OCI-LY7 (cell line): ENCODE results near the gene ZBTB16. TPM values are rescaled to one million over a fixed set of nuclear protein-coding genes. Genes with fewer than 3 reads are reported as not detected.

Experiments
- BruUV-seq: library from RNA; stranded (reverse); fragments of 400-500 nt; replicated peaks from 2 replicates; lab custom pipeline; 2021; lab: Mats Ljungman, UMichigan
- CTCF ChIA-PET: fragments of 300-600 bp; sonication (Branson Sonifier 250); formaldehyde crosslinking; loops from one replicate; lab custom pipeline; 2022; ENCODE audit warnings: antibody characterized with exemption; ENCODE audit not compliant: unreplicated experiment; lab: Charles Lee
- POLR2A ChIA-PET: fragments of 300-600 bp; sonication (Branson Sonifier 250); formaldehyde crosslinking; loops from one replicate; lab custom pipeline; 2022; ENCODE audit warnings: antibody characterized with exemption; lab: Charles Lee
- DNase-seq: peaks from one replicate; pipeline ENCODE4 v3.0.0-alpha.2; 2015; ENCODE audit warnings: low spot score
- H2AFZ ChIP-seq: fragments of 200-600 bp; sonication (generic), shearing (Covaris generic); 2 replicates; pipeline ENCODE4 v1.6.1; 2014; ENCODE audit warnings: mild to moderate bottlenecking, antibody characterized with exemption, low read length, moderate library complexity
- H3K27ac ChIP-seq: fragments of 200-600 bp; sonication (generic); 2 replicates; pipeline ENCODE4 v1.5.1; 2014; ENCODE audit warnings: mixed run types, low read depth, mild to moderate bottlenecking, moderate library complexity, low read length, inconsistent platforms; ENCODE audit not compliant: poor library complexity, severe bottlenecking
- H3K36me3 ChIP-seq: fragments of 200-600 bp; sonication (generic); 2 replicates; pipeline ENCODE4 v1.6.1; 2014; ENCODE audit warnings: mild to moderate bottlenecking, antibody characterized with exemption, low read length, moderate library complexity, mixed read lengths; ENCODE audit not compliant: insufficient read depth
- H3K4me1 ChIP-seq: fragments of 200-600 bp; sonication (generic); 2 replicates; pipeline ENCODE4 v1.5.1; 2014; ENCODE audit warnings: mild to moderate bottlenecking, low read length; ENCODE audit not compliant: insufficient read depth, poor library complexity, severe bottlenecking
- H3K4me2 ChIP-seq: fragments of 200-600 bp; sonication (generic); 2 replicates; pipeline ENCODE4 v1.6.1; 2014; ENCODE audit warnings: mild to moderate bottlenecking, low read length
- H3K4me3 ChIP-seq: fragments of 200-600 bp; sonication (generic); 2 replicates; pipeline ENCODE4 v1.5.1; 2014; ENCODE audit warnings: mild to moderate bottlenecking, low read depth, low read length; ENCODE audit not compliant: poor library complexity, severe bottlenecking
- H3K79me2 ChIP-seq: fragments of 200-600 bp; sonication (generic); 2 replicates; pipeline ENCODE4 v1.6.1; 2016; ENCODE audit warnings: low read depth, mild to moderate bottlenecking, low read length, moderate library complexity, mixed read lengths; ENCODE audit not compliant: insufficient read depth
- H3K9me2 ChIP-seq: fragments of 200-600 bp; sonication (generic); 2 replicates; pipeline ENCODE4 v1.6.1; 2016; ENCODE audit warnings: mild to moderate bottlenecking, low read length, mixed read lengths; ENCODE audit not compliant: insufficient read depth
- H3K9me3 ChIP-seq: fragments of 200-600 bp; sonication (generic); 2 replicates; pipeline ENCODE4 v1.6.1; 2014; ENCODE audit warnings: mild to moderate bottlenecking, mixed run types, low read length, mixed read lengths
- H4K20me1 ChIP-seq: fragments of 200-600 bp; sonication (generic); 2 replicates; pipeline ENCODE4 v1.6.1; 2014; ENCODE audit warnings: mild to moderate bottlenecking, antibody characterized with exemption, low read length, moderate library complexity, mixed read lengths; ENCODE audit not compliant: insufficient read depth
- CTCF ChIP-seq: fragments of 200-600 bp; sonication (generic); conservative IDR thresholded peaks from 2 replicates; pipeline ENCODE4 v1.5.1; 2014; ENCODE audit warnings: mild to moderate bottlenecking, antibody characterized with exemption, low read length, moderate library complexity, mixed read lengths
- EZH2phosphoT487 ChIP-seq: fragments of 200-600 bp; sonication (generic); IDR thresholded peaks from 2 replicates; pipeline ENCODE4 v1.6.1; 2018; ENCODE audit warnings: low read depth, borderline replicate concordance, mild to moderate bottlenecking, mixed run types, antibody characterized with exemption, low read length, moderate library complexity, mixed read lengths
- intact Hi-C: fragments of 100-400 bp; cut with micrococcal nuclease; formaldehyde crosslinking; loops from one replicate; pipeline ENCODE4 v1.10.0; 2022; ENCODE audit not compliant: unreplicated experiment
- total RNA-seq, 2 experiments: library from RNA; depleted of rRNA in 1 of 2; stranded (reverse); fragments of >200 nt in 1 of 2; shearing (Covaris generic) in 1 of 2; gene quantifications; 2 replicates each; pipeline ENCODE4 v1.2.3, GENCODE V29; 2014 to 2022

The ZBTB16 gene
- total RNA-seq, 2 experiments from 2014 or later, result not detected

GRCh38 chr11:114109206-114110090 lies 49.9 kb downstream of the ZBTB16 start:
- H3K4me1 ChIP-seq, result no peaks in the 10 kb centered on the region

GRCh38 chr11:114110123-114110522 lies 50.6 kb downstream of the ZBTB16 start:
- ChIA-PET POLR2A (interaction anchor here (0.5 kb wide), 1 partner anchor 1820 kb away, joined by 3 read pairs; no protein-coding TSS in a partner anchor), CTCF (no interaction called here)
- Histone ChIP-seq H2AFZ (no peak overlapping the region), H3K4me1 (no peaks in the 10 kb centered on the region), H4K20me1 (no peaks in the 10 kb centered on the region), H3K36me3 (no peaks in the 10 kb centered on the region), H3K27ac (no peak overlapping the region), H3K4me2 (no peak overlapping the region), H3K4me3 (no peak overlapping the region), H3K9me2 (no peaks in the 10 kb centered on the region), H3K79me2 (no peaks in the 10 kb centered on the region), H3K9me3 (no peaks in the 10 kb centered on the region)
- no peak for DNase-seq
- no peak for TF ChIP-seq EZH2phosphoT487
- TF ChIP-seq CTCF, result no peak
- intact Hi-C loops, result no loop called here
- no TSS peak for BruUV-seq

More at GRCh38 chr11:114109206-114110090, 49.9 kb downstream of the ZBTB16 start:
- intact Hi-C loops, result no loop called here
- H2AFZ ChIP-seq, result no peak overlapping the region
- BruUV-seq, result no TSS peak
- no peak overlapping the region for H3K4me3 ChIP-seq
- no peak overlapping the region for H3K4me2 ChIP-seq
- H3K36me3 ChIP-seq, result no peaks in the 10 kb centered on the region
- no peaks in the 10 kb centered on the region for H3K9me3 ChIP-seq
- no peak overlapping the region for H3K27ac ChIP-seq
- ChIA-PET POLR2A (interaction anchor here (1.5 kb wide), 1 partner anchor 7 kb away, joined by 3 read pairs; no protein-coding TSS in a partner anchor), CTCF (no interaction called here)
- TF ChIP-seq EZH2phosphoT487 (no peak), CTCF (no peak)
- H3K79me2 ChIP-seq, result no peaks in the 10 kb centered on the region
- no peak for DNase-seq
- H4K20me1 ChIP-seq, result no peaks in the 10 kb centered on the region
- H3K9me2 ChIP-seq, result no peaks in the 10 kb centered on the region
